A549 (cell line): ENCODE results near the gene ACTR3. TPM values are rescaled to one million over a fixed set of nuclear protein-coding genes. Genes with fewer than 3 reads are reported as not detected.

ENCODE experiments used
- ATAC-seq, 2 experiments: fragments of 200-7000 bp in 1 of 2; fragments of >200 bp in 1 of 2; cut with Nextera tagmentation in 1 of 2; cut with Tn5 transposase in 1 of 2; 3 replicates each; pipeline versions ENCODE4 v1.8.0 to v1.9.1; 2018 to 2020; ENCODE audit warnings: mild to moderate bottlenecking in 1 of 2, moderate library complexity in 1 of 2
- CTCF ChIA-PET: fragments of 300-600 bp; sonication (Branson Sonifier 250); formaldehyde crosslinking; extraction: SDS; loops from one replicate; lab custom pipeline; 2021; ENCODE audit warnings: antibody characterized with exemption, inconsistent platforms; lab: Yijun Ruan, JAX
- POLR2A ChIA-PET: fragments of 350-600 bp; formaldehyde crosslinking; extraction: SDS; loops from one replicate; lab custom pipeline; 2021; ENCODE audit warnings: antibody characterized with exemption, inconsistent platforms; lab: Yijun Ruan, JAX
- DNase-seq, 2 experiments: peaks; one replicate each; pipeline versions ENCODE4 v3.0.0 to v3.0.0-alpha.2; 2011 to 2016; ENCODE audit warnings: low read depth in 1 of 2, low spot score in 1 of 2
- FAIRE-seq: peaks from 2 replicates; lab custom pipeline; 2011; peaks lifted over from hg19 to GRCh38; lab: Jason Lieb, UNC
- H3K27ac ChIP-seq, 2 experiments: fragments of >200 bp; sonication (Bioruptor Twin); formaldehyde crosslinking; 3 replicates each; pipeline ENCODE4 v1.5.1; 2016 to 2017
- H3K4me1 ChIP-seq: fragments of >200 bp; sonication (Bioruptor Twin); formaldehyde crosslinking; 3 replicates; pipeline ENCODE4 v1.6.1; 2016
- H3K4me2 ChIP-seq: fragments of >200 bp; sonication (Bioruptor Twin); formaldehyde crosslinking; 3 replicates; pipeline ENCODE4 v1.6.1; 2016
- H3K4me3 ChIP-seq: fragments of >200 bp; sonication (Bioruptor Twin); formaldehyde crosslinking; 3 replicates; pipeline ENCODE4 v1.5.1; 2016
- H3K9me3 ChIP-seq: fragments of >200 bp; sonication (Bioruptor Twin); formaldehyde crosslinking; 3 replicates; pipeline ENCODE4 v1.6.1; 2016
- CBX8 ChIP-seq: fragments of 200-600 bp; sonication (generic); IDR thresholded peaks from 2 replicates; pipeline ENCODE4 v1.6.1; 2016
- EHF ChIP-seq: fragments of 250-450 bp; sonication (Bioruptor Pico); IDR thresholded peaks from 2 replicates; pipeline ENCODE4 v1.5.0; 2020; ENCODE audit warnings: mild to moderate bottlenecking
- EHMT2 ChIP-seq: fragments of 200-600 bp; sonication (generic); IDR thresholded peaks from 2 replicates; pipeline ENCODE4 v1.6.1; 2016; ENCODE audit warnings: antibody characterized with exemption, low read depth, mild to moderate bottlenecking, moderate library complexity
- FOSB ChIP-seq: fragments of 250-450 bp; sonication (Bioruptor Pico); IDR thresholded peaks from 2 replicates; pipeline ENCODE4 v1.5.0; 2020; ENCODE audit warnings: mild to moderate bottlenecking, moderate library complexity
- FOSL2 ChIP-seq, 2 experiments: fragments of 450-650 bp in 1 of 2; fragments of >200 bp in 1 of 2; sonication (Bioruptor Twin) in 1 of 2; formaldehyde crosslinking; IDR thresholded peaks; 2 replicates each; pipeline versions ENCODE4 v1.5.0 to v1.6.1; 2016 to 2020; ENCODE audit warnings: mild to moderate bottlenecking in 1 of 2, moderate library complexity in 1 of 2
- HDAC2 ChIP-seq: fragments of 200-600 bp; sonication (generic); IDR thresholded peaks from 2 replicates; pipeline ENCODE4 v1.6.1; 2016
- HEYL ChIP-seq: fragments of 250-450 bp; sonication (Bioruptor Pico); IDR thresholded peaks from 2 replicates; pipeline ENCODE4 v1.8.0; 2021; ENCODE audit warnings: mild to moderate bottlenecking, moderate library complexity
- HOXA7 ChIP-seq: fragments of 250-450 bp; sonication (Bioruptor Pico); IDR thresholded peaks from 2 replicates; pipeline ENCODE4 v1.5.0; 2020; ENCODE audit warnings: mild to moderate bottlenecking, moderate library complexity
- HOXB13 ChIP-seq: fragments of 250-450 bp; sonication (Bioruptor Pico); IDR thresholded peaks from 2 replicates; pipeline ENCODE4 v1.5.0; 2020; ENCODE audit warnings: low read depth, mild to moderate bottlenecking, moderate library complexity
- JUN ChIP-seq, 2 experiments: fragments of >200 bp; sonication (Bioruptor Twin); formaldehyde crosslinking; IDR thresholded peaks; 2 replicates in 1 of 2; 3 replicates in 1 of 2; pipeline ENCODE4 v1.6.1; 2016 to 2017
- JUNB ChIP-seq: fragments of >200 bp; sonication (Bioruptor Twin); formaldehyde crosslinking; IDR thresholded peaks from 2 replicates; pipeline ENCODE4 v1.6.1; 2016
- KDM1A ChIP-seq: fragments of 200-600 bp; sonication (generic); IDR thresholded peaks from 2 replicates; pipeline ENCODE4 v1.6.1; 2016; ENCODE audit warnings: low read depth, mild to moderate bottlenecking
- KDM5A ChIP-seq: fragments of 200-600 bp; sonication (generic); IDR thresholded peaks from 2 replicates; pipeline ENCODE4 v1.6.1; 2016; ENCODE audit warnings: antibody characterized with exemption, mild to moderate bottlenecking
- MAZ ChIP-seq: fragments of 150-350 bp; IDR thresholded peaks from 2 replicates; pipeline ENCODE4 v1.6.1; 2014; ENCODE audit warnings: antibody characterized with exemption, low read depth, low read length, borderline replicate concordance
- NFE2L2 ChIP-seq: fragments of 150-350 bp; conservative IDR thresholded peaks from 2 replicates; pipeline ENCODE4 v1.6.1; 2014; ENCODE audit warnings: low read length
- NPAS2 ChIP-seq: fragments of 250-450 bp; sonication (Bioruptor Pico); IDR thresholded peaks from 2 replicates; pipeline ENCODE4 v1.8.0; 2022; ENCODE audit warnings: mild to moderate bottlenecking, moderate library complexity, borderline replicate concordance
- NR3C1 ChIP-seq: fragments of >200 bp; sonication (Bioruptor Twin); formaldehyde crosslinking; IDR thresholded peaks from 3 replicates; pipeline ENCODE4 v1.6.1; 2017
- PHF8 ChIP-seq: fragments of 200-600 bp; sonication (generic); IDR thresholded peaks from 2 replicates; pipeline ENCODE4 v1.6.1; 2016; ENCODE audit warnings: low read depth, mild to moderate bottlenecking, antibody characterized with exemption, moderate library complexity, borderline replicate concordance
- POLR2A ChIP-seq: IDR thresholded peaks from 2 replicates; pipeline ENCODE4 v1.6.1; 2012; ENCODE audit warnings: mild to moderate bottlenecking, low read length
- RAD21 ChIP-seq, 2 experiments: fragments of >200 bp in 1 of 2; sonication (Bioruptor Twin) in 1 of 2; formaldehyde crosslinking in 1 of 2; IDR thresholded peaks in 1 of 2; conservative IDR thresholded peaks in 1 of 2; 2 replicates in 1 of 2; 3 replicates in 1 of 2; pipeline ENCODE4 v1.6.1; 2012 to 2018; ENCODE audit warnings: inconsistent platforms in 1 of 2
- RARB ChIP-seq: fragments of 250-450 bp; sonication (Bioruptor Pico); IDR thresholded peaks from 2 replicates; pipeline ENCODE4 v1.8.0; 2021; ENCODE audit warnings: mild to moderate bottlenecking, moderate library complexity
- RCOR1 ChIP-seq: fragments of 150-350 bp; IDR thresholded peaks from 2 replicates; pipeline ENCODE4 v1.6.1; 2014; ENCODE audit warnings: antibody characterized with exemption, low read length, low read depth
- RFX5 ChIP-seq: fragments of 450-650 bp; IDR thresholded peaks from 2 replicates; pipeline ENCODE4 v1.7.1; 2014; ENCODE audit warnings: antibody characterized with exemption, mild to moderate bottlenecking, moderate library complexity
- SREBF2 ChIP-seq: fragments of 450-650 bp; IDR thresholded peaks from 2 replicates; pipeline ENCODE4 v1.6.1; 2014; ENCODE audit warnings: mild to moderate bottlenecking, moderate library complexity
- TP53 ChIP-seq: fragments of 250-450 bp; sonication (Bioruptor Pico); IDR thresholded peaks from 2 replicates; pipeline ENCODE4 v1.5.0; 2021; ENCODE audit warnings: mild to moderate bottlenecking, moderate library complexity
- ZC3H11A ChIP-seq: fragments of 450-650 bp; IDR thresholded peaks from 2 replicates; pipeline ENCODE4 v1.6.1; 2014; ENCODE audit warnings: antibody characterized with exemption, mild to moderate bottlenecking
- WGBS: methylation state at CpG from one replicate; pipeline ENCODE4 v1.1.6; 2017; ENCODE audit errors: missing lambda C conversion rate; 5-methylcytosine and 5-hydroxymethylcytosine counted together
- polyA plus RNA-seq, 4 experiments: library from polyadenylated mRNA; depleted of rRNA in 3 of 4; stranded (reverse); fragments of >200 nt; fragmentation: RNase III in 1 of 4; extraction: RNeasy Plus Mini Kit Qiagen cat#74134 plus additional on column Dnase treatment in 1 of 4; gene quantifications; 2 replicates in 3 of 4; 3 replicates in 1 of 4; pipeline ENCODE4 v1.2.3, GENCODE V29; 2011 to 2017
- TF ChIP-seq, protein P1 (sequence below): fragments of >200 bp; sonication (Bioruptor Twin); formaldehyde crosslinking; IDR thresholded peaks from 2 replicates; pipeline ENCODE4 v1.6.1; 2016
- TF ChIP-seq, protein P2 (sequence below): fragments of >200 bp; sonication (Bioruptor Twin); formaldehyde crosslinking; IDR thresholded peaks from 3 replicates; pipeline ENCODE4 v1.5.1; 2016

The ACTR3 gene
- polyA plus RNA-seq, 2 of the 4 experiments (the other 2 are of a cell fraction): 359 to 412 TPM

DNA sequence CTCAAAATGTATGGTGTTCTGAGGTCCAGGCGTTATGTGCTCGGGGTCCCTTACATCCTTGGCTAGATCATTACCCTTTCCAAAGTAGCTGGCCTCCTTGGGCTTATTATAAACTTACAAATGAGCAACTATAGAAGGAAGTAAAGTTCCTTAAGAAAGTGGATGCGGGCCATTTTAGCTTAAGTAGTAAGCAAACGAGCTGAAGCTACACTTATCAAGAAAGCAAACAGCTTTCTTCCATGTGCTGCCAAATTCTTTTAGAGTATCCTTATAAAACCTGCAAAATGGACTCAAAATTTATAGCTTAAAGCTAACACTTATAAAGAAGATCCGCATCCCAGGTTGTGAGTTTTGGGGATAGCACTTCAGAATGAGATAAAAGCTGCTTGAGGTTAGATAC is 75.3 kb downstream of the ACTR3 start:
- Histone ChIP-seq H3K27ac (no peak overlapping the region), H3K9me3 (no peaks in the 10 kb centered on the region), H3K4me3 (no peak overlapping the region), H3K4me1 (peaks cover 23% of the 10 kb centered on the region), H3K4me2 (no peak overlapping the region)
- WGBS: 91% methylated on average over 5 of the region's 5 CpGs
- ATAC-seq (no peak), FAIRE-seq (no peak), DNase-seq (no peak)
- ChIA-PET POLR2A (no interaction called here), CTCF (interaction anchor here (0.6 to 1.9 kb wide), 6 partner anchors 10 to 254 kb away, joined by 3 to 6 read pairs (median 4); no protein-coding TSS in a partner anchor)
- no peak for TF ChIP-seq HDAC2
- TF ChIP-seq HOXB13 (CRISPR knock-in tag): no peak
- no peak for TF ChIP-seq RARB (CRISPR knock-in tag)
- TF ChIP-seq TP53 (CRISPR knock-in tag): no peak
- no peak for TF ChIP-seq SREBF2
- TF ChIP-seq, protein P1, sequence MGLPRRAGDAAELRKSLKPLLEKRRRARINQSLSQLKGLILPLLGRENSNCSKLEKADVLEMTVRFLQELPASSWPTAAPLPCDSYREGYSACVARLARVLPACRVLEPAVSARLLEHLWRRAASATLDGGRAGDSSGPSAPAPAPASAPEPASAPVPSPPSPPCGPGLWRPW: no peak

DNA sequence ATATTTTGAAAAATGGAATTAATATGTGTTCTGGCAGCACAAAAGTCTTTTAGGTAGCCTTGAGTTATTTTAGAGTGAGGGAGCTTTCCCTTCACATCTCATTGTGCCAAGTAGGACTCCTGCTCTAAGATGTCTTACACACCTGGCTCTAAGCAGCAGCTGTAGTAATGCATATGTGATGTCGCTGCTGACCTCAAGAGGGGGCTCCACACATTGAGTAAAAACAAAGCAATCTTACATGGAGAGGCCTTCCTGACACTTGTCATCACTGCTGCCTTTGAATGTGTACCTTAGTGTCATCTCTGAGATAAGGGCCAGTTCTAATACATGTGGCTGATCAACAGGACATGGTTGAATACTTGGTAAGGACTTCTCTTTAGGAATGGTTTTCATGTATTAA is 75.8 kb downstream of the ACTR3 start:
- TF ChIP-seq JUN (IDR thresholded peaks at IDR 0.05): no peak
- no peak for TF ChIP-seq FOSL2 (IDR thresholded peaks at IDR 0.05)
- TF ChIP-seq FOSL2 (CRISPR knock-in tag; IDR thresholded peaks at IDR 0.05): no peak
- no peak for TF ChIP-seq NPAS2 (CRISPR knock-in tag)
- TF ChIP-seq RCOR1: no peak
- TF ChIP-seq RAD21 (conservative IDR thresholded peaks at IDR 0.05 in 1 of 2, IDR thresholded peaks at IDR 0.05 in 1 of 2): peak in 1 of 2 experiments; percentile 31; a peak in 1 of 5 replicates
- no peak for TF ChIP-seq EHMT2
- TF ChIP-seq, protein P2, sequence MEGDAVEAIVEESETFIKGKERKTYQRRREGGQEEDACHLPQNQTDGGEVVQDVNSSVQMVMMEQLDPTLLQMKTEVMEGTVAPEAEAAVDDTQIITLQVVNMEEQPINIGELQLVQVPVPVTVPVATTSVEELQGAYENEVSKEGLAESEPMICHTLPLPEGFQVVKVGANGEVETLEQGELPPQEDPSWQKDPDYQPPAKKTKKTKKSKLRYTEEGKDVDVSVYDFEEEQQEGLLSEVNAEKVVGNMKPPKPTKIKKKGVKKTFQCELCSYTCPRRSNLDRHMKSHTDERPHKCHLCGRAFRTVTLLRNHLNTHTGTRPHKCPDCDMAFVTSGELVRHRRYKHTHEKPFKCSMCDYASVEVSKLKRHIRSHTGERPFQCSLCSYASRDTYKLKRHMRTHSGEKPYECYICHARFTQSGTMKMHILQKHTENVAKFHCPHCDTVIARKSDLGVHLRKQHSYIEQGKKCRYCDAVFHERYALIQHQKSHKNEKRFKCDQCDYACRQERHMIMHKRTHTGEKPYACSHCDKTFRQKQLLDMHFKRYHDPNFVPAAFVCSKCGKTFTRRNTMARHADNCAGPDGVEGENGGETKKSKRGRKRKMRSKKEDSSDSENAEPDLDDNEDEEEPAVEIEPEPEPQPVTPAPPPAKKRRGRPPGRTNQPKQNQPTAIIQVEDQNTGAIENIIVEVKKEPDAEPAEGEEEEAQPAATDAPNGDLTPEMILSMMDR: peak; percentile 39; the same call in 2 of the 3 replicates
- TF ChIP-seq, all 56 proteins: peak for 2
- ChIA-PET CTCF (interaction anchor here (0.6 to 1.9 kb wide), 7 partner anchors 13 to 438 kb away, joined by 3 to 6 read pairs (median 4); no protein-coding TSS in a partner anchor), POLR2A (no interaction called here)
- H3K4me3 ChIP-seq: no peak overlapping the region
- no peaks in the 10 kb centered on the region for H3K9me3 ChIP-seq
- FAIRE-seq (no peak), DNase-seq (peak in 1 of 2 experiments; percentile 72), ATAC-seq (peak; percentile 82 to 88)
- H3K4me1 ChIP-seq: peaks cover 23% of the 10 kb centered on the region
- H3K4me2 ChIP-seq: no peak overlapping the region
- WGBS: 14% methylated on average over 1 of the region's 1 CpG
- H3K27ac ChIP-seq: no peak overlapping the region

DNA sequence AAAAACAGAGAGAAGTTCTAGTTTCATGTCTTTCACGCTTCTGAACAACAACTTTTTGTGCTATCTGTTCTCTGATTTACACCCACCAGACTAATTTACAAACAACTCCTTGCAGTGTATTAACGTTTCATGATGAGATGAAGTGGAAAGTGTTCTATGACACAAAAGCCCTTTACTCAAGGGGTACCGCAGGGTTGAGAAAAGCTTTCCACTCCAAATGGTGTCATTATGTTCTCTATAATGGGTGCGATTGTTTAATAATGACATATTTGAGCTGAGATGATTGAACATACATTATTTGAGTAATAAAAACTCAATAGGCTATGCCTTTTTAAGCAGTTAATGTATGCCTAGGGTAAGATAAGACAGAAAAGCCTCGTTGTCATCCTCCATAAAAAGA is 76.3 kb downstream of the ACTR3 start:
- no peak overlapping the region for H3K27ac ChIP-seq
- ChIA-PET CTCF (interaction anchor here (1.0 to 1.9 kb wide), 4 partner anchors 21 to 439 kb away, joined by 3 to 6 read pairs (median 4); no protein-coding TSS in a partner anchor), POLR2A (no interaction called here)
- ATAC-seq (no peak), FAIRE-seq (no peak), DNase-seq (no peak)
- no peak overlapping the region for H3K4me3 ChIP-seq
- 77% methylated on average over 5 of the region's 5 CpGs for WGBS
- H3K9me3 ChIP-seq: no peaks in the 10 kb centered on the region
- H3K4me2 ChIP-seq: no peak overlapping the region
- H3K4me1 ChIP-seq: peaks cover 23% of the 10 kb centered on the region
- TF ChIP-seq CBX8 (no peak), FOSL2 (IDR thresholded peaks at IDR 0.05) (no peak), FOSL2 (CRISPR knock-in tag; IDR thresholded peaks at IDR 0.05) (no peak), HDAC2 (no peak), MAZ (no peak), RAD21 (conservative IDR thresholded peaks at IDR 0.05 in 1 of 2, IDR thresholded peaks at IDR 0.05 in 1 of 2) (no peak), JUN (IDR thresholded peaks at IDR 0.05) (no peak)

DNA sequence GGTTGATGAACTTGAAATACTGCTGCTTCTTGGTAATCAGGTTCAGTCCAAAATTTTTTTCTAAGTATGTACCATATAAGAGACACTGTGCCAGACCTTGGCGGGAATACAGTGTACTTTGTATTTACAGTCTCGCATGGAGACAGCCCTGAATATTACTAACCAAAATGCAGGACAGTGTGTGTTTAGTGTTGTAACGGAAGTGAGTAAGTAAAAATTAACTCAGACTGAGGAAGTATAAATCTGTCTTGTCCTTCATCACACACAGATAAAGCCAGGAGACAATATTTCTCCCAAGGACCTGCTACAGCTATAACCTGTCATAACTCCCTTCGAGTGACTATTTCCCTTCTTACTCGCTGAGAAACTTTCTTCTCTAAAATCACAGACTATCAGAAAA is 76.9 kb downstream of the ACTR3 start:
- Histone ChIP-seq H3K4me3 (no peak overlapping the region), H3K27ac (no peak overlapping the region), H3K4me2 (peak overlapping the region; percentile 20; the same call in 1 of the 3 replicates), H3K9me3 (no peaks in the 10 kb centered on the region), H3K4me1 (peaks cover 23% of the 10 kb centered on the region)
- FAIRE-seq (no peak), ATAC-seq (peak in 1 of 2 experiments; percentile 44; a peak in 3 of 6 replicates), DNase-seq (peak in 1 of 2 experiments; percentile 34)
- no peak for TF ChIP-seq NFE2L2
- no peak for TF ChIP-seq HEYL (CRISPR knock-in tag)
- no peak for TF ChIP-seq FOSB (CRISPR knock-in tag)
- no peak for TF ChIP-seq KDM1A
- no peak for TF ChIP-seq HOXB13 (CRISPR knock-in tag)
- TF ChIP-seq JUNB: no peak
- no peak for TF ChIP-seq ZC3H11A
- TF ChIP-seq EHMT2: no peak
- TF ChIP-seq EHF (CRISPR knock-in tag): no peak
- no peak for TF ChIP-seq HOXA7
- TF ChIP-seq NR3C1: no peak
- TF ChIP-seq HDAC2: no peak
- TF ChIP-seq RARB (CRISPR knock-in tag): no peak
- TF ChIP-seq NPAS2 (CRISPR knock-in tag): no peak
- no peak for TF ChIP-seq PHF8
- no peak for TF ChIP-seq KDM5A
- TF ChIP-seq MAZ: no peak
- no peak for TF ChIP-seq POLR2A
- TF ChIP-seq RFX5: no peak
- POLR2A ChIA-PET: no interaction called here
- CTCF ChIA-PET: interaction anchor here (1.0 to 1.9 kb wide), 3 partner anchors 22 to 439 kb away, joined by 3 to 6 read pairs (median 4); no protein-coding TSS in a partner anchor
- WGBS: 65% methylated on average over 5 of the region's 5 CpGs
